Stimulated activated CD4-positive, alpha-beta T cell treated with anti-CD3 and anti-CD28 coated beads, Interleukin-4, amount 100 ng/mL, for 48 hours (primary cell): ENCODE results near the gene PRR35.

Experiments
- DNase-seq, 2 donors: peaks; one replicate each; pipeline ENCODE4 v3.0.0-alpha.2; 2020; ENCODE audit warnings: low read depth in 2 of 2

Gene PRR35

DNA sequence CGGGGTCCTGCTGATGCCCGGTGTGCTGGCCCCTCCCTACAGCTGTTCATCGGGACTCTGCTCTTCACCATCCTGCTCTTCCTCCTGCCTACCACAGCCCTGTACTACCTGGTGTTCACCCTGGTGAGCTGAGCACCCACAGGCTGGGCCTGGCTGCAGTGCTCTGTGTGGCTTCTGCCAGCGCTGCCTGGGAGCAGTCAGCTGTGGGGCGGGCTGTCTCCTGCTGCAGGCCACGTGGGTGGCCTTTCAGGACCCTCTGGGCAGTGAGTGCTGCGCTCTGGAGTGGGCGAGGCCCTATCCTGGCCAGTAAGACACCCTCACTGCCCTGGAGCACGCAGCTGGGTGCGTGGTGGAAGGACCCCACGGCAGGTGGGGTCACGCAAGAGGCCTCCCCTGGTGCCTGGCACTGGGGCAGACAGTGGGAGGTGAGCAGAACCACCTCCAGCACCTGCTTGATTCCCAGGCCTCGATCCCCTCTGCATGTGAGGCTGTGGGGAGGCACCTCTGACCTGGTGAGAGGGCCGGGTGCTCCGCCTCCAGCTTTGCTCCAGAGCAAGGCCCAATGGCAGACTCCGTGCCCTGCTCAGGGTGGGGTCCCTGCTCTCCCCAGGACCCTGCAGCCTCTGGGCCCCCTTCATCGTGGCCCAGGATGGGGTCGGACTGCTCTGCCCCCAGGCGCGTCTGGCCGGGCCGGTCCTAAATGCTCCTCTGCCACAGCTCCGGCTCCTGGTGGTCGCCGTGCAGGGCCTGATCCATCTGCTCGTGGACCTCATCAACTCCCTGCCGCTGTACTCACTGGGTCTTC, 20.1 kb downstream of the PRR35 start:
- no peak for DNase-seq

DNA sequence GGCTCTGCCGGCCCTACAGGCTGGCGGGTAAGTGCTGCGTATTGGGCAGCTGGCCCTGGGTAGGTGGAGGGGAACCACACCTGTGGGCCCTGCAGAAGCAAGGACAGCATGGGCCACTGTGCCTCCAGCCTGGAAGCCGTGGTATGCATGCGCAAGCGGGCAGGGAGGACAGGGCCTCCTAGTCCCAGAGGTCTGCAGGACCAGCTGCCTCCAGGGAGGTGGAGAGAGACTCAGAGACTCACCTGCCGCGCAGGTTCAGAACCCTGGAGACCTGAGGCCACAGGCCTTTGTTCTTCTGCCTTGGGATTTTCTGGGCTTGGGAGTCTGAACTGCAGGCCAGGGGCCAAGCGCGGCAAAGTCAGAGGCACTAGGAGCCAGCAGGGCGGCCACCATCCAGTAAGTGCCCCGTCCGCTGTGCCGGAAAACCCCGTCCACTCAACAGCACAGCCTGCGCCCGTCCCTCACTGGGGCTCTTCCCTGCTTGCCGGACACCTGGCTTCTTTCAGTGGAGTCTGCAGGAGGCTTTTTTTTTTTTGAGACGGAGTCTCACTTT, 20.8 kb downstream of the PRR35 start:
- no peak for DNase-seq

DNA sequence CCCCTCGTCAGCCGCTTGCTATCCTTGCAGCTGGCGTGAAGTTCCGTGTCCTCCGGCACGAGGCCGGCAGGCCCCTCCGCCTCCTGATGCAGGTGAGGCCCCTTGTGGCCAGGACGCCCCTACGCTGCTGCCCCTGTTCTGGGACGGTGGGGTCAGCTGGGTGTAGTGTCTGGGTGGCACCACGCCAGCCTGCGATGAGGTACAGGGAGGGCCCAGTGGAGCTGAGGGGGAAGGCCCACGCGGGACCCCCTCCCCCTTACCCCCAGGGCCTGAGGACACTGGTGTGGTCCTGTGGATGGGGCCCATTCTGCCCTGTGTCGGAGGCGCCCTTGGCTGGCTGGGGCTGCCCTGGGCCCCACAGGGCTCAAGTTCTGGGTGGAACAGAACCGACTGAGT, 22.0 kb downstream of the PRR35 start:
- no peak for DNase-seq

DNA sequence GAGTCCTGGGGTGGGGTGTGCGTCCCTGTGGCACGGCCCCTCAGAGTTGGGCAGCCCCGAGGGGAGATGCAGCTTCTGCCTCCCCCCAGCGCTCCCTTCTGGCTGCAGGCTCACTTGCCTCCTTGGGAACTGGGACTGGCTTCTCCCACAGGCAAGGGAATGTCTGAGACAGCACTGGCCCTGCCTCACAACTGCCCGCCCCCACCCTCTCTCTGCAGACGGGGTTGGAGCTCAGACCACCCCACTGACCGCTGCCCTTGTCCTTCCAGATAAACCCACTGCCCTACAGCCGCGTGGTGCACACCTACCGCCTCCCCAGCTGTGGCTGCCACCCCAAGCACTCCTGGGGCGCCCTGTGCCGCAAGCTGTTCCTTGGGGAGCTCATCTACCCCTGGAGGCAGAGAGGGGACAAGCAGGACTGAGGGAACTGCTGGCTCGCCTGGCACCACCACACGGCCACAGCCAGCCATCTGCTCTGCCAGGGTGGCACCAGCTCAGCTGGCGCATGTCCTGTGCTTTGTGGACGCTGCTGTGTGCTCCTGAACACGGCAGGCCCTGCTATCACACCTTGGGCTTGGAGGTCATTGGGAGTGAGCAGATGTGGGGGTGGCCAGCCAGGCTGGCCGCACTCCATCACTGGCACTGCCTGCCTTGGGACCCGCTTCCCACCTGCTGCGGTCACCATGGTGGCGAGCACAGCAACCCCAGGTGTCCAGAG, 22.6 kb downstream of the PRR35 start:
- DNase-seq: no peak

DNA sequence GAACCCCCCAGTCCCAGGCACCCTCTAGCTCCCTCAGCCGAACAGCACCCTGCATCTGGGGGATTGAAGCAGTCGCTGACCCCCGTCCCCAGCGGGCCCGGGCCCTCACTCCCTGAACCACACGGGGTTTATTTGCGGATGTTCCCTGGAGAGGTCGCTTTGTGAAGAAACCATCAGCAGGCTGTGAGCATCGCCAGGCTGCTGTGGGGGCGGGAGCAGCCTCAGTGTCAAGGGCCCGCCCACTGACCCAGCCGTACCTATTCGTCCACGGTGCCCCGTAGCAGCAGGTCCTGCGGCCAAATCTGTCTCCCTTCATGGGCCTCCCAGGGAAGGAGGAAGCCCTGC, 23.2 kb downstream of the PRR35 start:
- no peak for DNase-seq

DNA sequence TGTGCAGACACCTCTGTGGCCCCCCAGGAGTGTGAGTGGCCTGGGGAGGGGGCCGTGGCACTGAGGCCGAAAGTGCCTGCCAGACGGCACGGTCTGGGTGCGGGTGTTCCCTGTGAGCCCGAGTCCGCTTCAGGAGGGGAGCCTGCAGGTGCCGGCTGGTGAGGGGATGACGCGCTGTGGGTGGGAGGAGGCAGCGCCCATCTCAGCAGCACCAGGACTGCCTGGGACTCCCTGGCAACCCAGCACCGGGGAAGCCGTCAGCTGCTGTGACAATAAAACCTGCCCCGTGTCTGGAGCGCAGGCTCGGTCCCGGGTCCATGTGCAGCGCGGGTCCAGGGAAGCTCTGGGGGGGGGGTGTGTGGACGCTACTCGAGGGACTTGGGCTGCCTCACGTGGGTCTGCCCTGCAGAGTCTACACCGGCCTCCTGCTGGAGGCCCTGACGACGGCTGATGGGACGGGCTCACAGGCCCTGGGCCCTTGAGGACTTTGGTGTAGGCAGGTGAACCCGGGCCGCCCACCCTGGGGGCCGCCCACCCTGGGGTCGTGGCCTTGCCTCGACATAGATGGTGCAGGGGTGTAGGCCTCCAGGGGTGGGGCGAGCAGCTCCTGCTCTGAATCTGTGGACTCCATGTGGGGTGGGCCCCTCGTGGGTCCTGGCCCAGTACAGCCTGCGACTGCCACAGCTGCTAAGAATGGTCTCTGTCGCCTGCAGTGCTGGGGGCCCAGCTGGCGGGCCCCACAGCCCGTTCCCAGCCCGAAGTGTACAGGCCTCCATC, 23.8 kb downstream of the PRR35 start:
- no peak for DNase-seq

DNA sequence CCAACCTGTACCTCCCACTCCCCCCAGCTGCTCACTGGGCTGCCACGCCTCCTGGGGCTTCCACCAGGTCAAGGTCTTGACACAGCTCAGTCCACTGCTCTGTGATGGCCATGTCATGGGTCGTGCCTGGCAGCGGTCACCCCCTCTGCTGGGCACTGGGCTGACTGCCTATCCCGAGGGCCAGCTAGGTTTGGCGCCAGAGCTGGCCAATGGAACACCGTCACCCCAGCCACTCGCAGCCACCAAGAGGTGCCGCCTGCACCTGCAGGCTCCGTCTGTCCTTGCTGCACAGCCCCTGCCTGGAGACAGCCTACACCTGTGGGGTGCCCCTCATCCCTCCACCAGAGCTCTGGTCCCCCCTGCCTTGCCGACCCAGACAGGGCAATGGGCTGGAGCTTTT, 25.2 kb downstream of the PRR35 start:
- DNase-seq: no peak

DNA sequence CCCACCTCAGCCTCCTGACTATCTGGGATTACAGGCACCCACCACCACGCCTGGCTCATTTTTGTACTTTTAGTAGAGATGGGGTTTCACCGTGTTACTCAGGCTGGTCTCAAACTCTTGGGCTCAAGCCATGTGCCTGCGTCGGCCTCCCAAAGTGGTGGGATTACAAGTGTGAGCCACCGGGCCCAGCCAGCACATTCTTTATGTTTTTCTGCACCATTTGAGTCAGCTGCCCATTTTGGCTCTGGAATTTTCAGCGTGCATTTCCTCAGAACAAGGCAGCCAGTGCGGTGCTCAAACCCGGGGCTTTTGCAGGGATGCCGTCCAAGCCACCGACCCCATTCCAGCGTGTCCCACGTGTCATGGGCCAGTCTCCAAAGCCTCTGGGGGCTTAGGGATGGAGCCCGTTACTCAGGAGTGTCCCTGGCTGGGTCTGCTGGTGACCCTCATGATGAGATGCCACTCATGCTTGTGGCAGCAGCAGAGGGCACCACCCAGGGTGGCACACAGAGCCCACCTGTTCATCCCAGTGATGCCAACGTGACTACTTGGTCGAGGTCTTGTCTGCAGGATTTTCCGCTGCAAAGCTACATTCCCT, 26.0 kb downstream of the PRR35 start:
- no peak for DNase-seq

DNA sequence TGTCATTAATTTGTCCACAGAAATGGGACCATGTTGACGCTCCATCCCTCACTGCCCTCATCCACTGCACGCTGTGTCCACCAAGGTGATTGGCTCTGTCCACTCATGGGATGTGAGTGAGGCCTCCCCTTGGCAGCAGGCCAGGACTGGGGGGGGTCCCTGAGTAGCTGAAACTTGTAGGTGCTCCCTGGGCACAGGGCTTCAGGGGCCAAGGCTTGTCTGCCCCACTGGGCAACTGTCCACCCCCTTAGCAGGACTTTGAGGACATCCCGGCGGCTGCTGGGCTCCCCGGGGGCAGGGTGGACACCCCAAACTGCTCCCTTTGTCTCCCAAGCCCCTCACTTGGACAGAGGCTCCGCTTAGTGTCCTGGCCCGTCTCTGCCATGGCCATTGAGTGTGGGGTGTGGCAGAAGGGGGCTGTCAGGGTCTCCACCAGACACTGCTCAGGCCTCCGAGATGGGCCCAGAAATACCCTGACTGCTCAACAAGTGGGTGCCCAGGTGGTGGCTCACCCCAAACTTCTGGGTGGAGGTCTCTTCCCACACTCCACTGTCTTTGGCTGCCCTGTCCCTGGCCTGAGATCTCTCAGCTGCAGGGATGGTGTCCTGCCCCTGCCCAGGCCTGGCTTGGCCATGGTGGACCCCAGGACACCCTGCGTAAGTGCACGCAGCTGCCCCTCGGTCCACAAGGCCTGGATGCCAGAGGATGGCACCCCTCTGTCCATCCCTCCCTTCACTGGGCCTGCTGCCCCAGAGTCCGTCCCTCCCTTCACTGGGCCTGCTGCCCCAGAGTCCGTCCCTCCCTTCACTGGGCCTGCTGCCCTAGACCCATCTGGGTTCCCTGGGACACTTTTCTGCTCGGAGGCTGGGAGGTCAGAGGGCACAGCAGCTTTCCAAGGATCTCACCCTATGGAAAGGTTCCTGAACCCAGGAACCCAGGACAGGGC, 26.7 kb downstream of the PRR35 start:
- DNase-seq: no peak

DNA sequence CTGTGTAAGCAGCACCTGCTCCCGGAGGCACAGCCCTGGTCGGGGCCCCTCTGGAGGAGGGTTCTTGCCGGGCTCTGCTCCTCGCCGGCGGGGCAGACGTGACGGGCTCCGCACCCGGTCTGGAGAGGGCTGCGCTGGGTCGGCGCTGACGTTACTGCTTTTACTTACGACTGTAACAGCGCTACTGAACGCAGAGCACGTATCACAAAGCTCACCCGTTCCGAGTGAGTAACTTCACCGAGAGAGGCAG, 28.4 kb downstream of the PRR35 start:
- peak in 1 of 2 donors; percentile 56 for DNase-seq

DNA sequence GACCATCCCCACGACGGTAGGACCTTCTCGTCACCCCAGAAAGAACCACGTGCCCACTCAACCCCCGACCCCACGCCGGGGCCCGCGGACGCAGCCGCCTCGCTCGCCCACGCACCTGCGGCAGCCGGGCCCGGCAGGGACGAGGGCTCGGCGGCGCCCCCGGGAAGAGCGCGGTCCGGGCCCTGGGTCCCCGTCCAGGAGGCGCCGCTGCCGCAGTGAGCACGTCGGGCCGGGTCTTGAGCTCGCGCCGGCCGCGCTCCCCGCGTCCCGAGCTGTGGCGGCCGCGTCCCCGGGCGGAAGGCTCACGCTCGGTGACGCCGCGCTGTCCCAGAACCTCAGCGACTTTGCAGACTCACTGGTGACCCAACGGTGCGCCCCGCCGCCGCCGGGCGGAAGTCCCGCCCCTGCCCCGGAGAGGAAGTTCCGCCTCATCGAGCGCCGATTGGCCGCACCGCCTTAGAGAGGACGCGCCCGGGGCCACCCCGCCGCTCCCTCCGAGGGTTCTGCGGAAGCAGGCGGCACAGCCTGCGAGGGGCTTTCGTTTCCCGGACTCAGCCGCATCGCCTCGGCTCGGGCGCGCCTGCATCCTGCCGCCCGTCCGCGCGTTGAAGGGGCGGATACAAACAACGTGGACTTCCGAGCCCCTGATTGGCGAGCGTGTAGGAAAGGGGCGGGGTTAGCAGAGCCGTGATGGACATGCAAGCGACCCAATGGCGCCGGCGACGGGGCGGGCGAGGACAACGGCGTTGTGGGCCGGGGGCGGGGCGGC, 28.9 kb downstream of the PRR35 start:
- DNase-seq: peak; percentile 96 to 98

DNA sequence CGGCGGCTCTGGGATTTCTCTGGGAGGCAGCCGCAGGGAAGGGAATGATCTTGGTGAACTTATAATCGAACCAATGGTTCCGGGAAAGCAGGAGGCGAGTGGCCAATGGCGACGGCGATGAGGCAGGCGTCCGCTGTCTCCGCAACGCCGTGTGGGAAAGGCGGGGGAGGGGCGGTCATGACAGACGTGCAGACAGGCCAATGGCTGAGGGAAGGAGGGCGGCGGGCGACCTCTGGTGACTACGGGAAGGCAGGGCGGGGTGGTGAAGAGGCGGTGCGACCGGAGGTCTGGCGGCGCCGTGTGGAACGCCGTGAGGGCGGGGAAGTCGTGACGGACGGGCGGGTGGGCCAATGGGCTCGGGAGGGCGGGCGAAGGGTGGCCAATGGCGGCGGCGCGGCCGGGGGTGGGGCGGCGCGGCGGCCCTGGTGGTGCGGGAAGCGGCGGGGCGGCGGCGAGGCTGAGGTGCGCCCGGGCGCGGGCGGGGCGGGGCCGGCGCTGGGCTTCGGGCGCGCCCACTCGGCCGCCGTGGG, 29.5 kb downstream of the PRR35 start, which contains the start of gene RAB40C:
TSS of gene RAB40C (plus strand) at position 409 of the 530 bp plus-strand sequence. CDS start 226 bp downstream, outside the sequence.
- DNase-seq: peak; percentile 99 to 100

DNA sequence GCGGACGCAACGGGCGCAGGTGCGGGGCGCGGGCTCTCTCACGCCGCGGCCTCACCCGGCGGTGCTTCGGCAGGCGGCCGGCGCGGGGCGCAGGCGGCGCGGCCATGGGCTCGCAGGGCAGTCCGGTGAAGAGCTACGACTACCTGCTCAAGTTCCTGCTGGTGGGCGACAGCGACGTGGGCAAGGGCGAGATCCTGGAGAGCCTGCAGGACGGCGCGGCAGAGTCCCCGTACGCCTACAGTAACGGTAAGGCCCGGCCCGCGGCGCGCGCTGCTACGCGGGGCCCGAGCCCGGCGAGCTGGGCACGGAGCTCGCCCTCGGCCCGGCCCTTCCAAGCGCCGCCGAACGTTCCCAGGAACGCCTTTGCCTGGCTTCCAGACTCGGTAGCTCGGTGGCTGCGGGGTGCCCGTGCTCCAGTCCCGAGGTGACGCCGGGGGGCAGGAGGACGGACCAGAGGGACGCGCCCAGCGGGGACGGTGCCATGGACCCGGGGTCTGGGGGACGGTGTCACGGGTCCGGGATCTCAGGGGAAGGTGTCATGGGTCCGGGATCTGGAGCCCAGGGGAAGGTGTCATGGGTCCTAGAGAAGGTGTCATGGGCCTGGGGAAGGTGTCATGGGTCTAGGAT, 30.1 kb downstream of the PRR35 start:
- no peak for DNase-seq

DNA sequence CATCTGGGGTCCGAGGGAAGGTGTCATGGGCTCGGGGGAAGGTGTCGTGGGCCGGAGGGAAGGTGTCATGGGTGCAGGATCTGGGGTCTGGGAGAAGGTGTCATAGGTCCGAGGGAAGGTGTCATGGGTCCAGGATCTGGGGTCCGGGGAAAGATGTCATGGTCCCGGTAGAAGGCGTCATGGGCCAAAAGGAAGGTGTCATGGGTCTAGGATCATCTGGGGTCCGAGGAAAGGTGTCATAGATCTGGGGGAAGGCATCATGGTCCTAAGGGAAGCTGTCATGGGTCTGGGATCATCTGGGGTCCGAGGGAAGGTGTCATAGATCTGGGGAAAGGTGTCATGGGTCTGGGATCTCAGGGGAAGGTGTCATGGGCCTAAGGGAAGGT, 30.6 kb downstream of the PRR35 start:
- DNase-seq: no peak

DNA sequence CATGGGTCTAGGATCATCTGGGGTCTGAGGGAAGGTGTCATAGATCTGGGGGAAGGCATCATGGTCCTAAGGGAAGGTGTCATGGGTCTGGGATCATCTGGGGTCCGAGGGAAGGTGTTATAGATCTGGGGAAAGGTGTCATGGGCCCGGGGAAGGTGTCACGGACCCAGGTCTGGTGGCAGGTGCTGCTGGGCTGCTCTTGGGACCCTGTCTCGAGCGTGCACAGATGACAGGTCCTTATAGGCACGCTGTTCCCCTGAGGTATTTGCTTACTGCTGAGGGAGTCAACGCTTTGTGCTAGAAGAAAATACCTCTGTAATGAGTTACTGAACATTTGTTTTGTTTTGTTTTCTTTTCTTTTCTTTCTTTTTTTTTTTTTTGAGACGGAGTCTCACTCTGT, 31.0 kb downstream of the PRR35 start:
- no peak for DNase-seq

DNA sequence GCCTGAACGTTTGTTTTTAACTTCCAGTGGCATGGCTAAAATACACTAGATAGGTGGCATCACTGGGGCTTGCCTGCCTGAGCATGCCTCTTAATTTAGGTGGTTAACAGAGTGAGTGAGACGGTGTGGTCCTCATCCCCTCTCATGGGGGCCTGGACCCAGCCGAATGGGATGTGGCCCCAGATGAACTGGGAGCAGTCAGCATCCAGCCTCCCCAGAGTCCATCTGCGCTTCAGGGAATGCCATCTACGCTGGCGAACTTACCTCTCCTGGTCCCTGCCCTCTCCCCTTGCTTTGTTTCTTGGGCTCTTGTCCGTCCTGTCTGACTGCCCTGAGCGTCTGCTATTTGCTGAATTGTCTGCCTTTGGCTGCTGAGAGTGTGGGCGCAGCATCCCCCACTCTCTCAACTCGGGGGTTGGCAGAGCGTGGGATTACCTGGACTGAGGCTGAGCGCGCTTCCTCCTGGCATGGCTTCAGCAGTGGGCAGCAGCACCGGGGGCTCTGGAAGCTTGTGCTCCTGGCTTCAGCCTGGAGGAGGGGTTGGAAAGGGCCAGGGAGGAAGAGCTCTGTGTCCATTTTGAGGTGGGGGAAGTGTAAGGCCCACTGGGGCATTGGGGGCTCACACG, 31.8 kb downstream of the PRR35 start:
- no peak for DNase-seq

DNA sequence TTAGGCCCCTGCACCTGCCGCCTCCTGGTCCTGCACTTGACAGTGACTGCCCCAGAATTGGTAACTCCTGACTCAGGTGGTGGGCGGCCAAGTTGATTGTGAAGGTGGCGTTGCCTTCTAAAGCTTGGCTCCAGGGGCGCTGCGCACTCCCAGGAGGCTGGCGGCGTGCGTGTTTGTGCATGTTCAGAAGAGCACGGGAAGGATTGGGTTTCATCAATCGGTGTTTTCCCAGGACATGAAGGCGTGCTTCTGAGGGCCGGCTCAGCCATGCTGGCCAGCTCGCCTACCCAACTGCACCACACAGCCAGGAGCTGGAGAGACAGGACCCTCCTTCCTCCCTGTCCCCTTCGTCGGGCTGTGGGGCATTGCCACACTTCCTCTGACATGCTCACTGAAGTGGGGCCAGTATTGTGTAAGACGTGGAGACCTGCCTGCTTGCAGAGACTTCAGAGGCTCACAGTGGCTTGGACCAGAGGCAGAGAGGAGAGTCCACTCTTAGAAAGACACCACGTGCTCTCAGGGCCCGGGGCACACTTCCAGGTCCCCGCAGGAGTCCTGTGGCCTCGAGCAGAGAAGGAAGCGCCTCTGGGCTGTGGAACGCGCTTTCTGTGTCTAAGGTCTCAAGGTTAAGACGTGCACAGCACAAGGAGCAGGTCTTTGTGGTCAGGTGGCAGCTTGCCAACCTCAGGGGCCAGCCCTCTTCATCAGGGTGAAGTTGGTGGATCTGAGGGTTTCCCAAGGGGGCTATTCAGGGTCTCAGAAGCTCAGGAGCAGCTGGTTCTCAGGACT, 32.5 kb downstream of the PRR35 start:
- no peak for DNase-seq

DNA sequence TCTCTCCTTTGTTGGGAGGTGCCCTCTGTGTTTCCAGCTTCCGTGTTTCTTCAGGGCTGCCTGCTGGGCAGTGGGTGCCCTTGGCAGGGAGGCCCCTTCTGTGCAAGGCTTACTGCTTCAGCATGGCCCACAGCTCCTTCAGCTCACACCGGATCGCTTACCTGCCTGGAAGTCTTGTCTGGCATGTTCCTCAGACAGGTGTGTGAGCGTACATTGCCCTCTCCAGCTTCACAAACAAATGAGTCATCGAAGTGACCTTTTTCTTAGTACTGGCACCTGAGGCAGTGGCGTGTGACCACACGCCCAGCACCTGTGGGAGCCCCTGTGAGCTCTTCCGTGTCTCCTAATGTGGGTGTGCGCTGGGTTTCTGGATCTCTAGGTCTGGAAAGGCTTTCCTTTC, 33.2 kb downstream of the PRR35 start:
- no peak for DNase-seq
